Dedifferentiated amniotic fluid mesenchymal stem cell (primary cell): ENCODE measurements around the gene EPHA8.

ENCODE experiments used
- DNase-seq: peaks from one replicate; pipeline ENCODE4 v3.0.0-alpha.2; 2016; ENCODE audit errors: extremely low spot score

The EPHA8 gene

GRCh38 chr1:22645931-22646330 lies 82.6 kb downstream of the EPHA8 start:
- no peak for DNase-seq

- no peak for DNase-seq
Observed at GRCh38 chr1:22646384-22646783, 83.1 kb downstream of the EPHA8 start.

- no peak for DNase-seq
Observed at GRCh38 chr1:22650089-22650693, 86.9 kb downstream of the EPHA8 start.

DNA sequence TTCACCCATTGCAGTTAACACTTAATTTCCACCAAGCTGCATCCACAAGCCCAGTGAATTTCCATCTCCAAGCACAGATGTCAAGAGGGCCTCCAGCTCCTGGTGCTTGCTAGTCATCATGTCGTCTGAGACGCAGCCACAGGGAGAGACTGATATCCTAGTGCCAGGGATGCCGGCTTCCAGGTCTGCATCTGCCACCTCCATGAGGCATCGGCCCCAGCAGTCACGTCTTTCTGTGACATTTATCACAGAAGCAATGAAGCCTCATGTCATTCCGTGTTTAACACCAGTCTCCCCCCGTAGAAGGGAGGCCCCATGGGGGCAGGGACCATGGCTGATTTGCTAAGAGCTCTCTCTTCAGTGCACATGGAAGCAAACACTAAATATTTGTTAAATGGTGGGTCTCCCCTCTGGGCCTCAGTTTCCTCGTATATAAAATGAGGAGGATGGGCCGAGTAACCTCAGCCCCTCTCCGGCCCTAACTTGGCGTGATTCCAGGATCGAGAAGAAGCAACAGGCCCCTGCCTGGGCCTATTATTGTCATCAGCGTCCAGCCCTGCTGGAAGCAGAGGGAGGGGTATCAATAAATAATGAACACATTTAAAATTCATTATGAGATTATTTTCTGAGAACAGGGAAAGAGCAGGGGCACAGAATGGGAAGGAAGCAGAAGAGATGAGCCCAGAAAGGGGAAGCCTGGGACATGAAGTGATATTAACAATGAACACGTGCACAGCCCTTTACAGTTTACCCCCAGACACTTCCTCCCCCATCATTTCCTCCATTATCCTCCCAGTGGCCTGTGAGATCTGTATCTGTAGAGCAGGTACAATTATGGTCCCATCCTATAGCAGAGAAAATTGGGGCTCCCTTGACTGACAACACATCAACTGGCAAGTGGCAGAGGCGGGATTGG lies 88.9 kb downstream of the EPHA8 start:
- no peak for DNase-seq

GRCh38 chr1:22652881-22653316 lies 89.6 kb downstream of the EPHA8 start, which contains the start of gene C1QB:
TSS of gene C1QB (plus strand) at chr1:22653236. CDS start at chr1:22659463, 6,227 bp downstream.
- DNase-seq: no peak
